Stimulated activated CD4-positive, alpha-beta T cell treated with anti-CD3 and anti-CD28 coated beads, Interleukin-4, amount 100 ng/mL, for 4 hours (primary cell): ENCODE data around the gene ZNF423.

Source experiments
- DNase-seq, 2 experiments: peaks; one replicate each; pipeline ENCODE4 v3.0.0-alpha.2; 2020

Gene ZNF423

GRCh38 chr16:49848530-49848929, 7.4 kb downstream of the ZNF423 start:
- no peak for DNase-seq

GRCh38 chr16:49846800-49847199, 9.1 kb downstream of the ZNF423 start:
- no peak for DNase-seq

DNA sequence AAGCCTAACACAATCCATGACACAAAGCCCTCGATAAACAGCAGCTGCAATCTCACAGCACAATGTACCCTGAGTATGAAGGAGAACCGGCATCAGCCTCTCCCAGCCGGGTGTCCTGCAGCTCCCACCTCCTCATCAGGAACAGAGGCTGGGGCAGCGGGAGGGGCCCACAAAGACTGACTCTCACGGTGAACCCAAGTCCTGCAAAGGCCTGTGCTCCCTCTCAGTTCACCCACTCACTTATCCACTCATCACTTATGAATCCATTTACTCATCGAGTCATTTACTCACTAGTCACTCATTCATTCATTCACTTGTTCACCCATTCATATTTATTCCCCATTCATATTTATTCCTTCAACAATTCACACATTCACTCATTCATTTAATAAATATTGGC, 11.6 kb downstream of the ZNF423 start:
- DNase-seq: no peak

DNA sequence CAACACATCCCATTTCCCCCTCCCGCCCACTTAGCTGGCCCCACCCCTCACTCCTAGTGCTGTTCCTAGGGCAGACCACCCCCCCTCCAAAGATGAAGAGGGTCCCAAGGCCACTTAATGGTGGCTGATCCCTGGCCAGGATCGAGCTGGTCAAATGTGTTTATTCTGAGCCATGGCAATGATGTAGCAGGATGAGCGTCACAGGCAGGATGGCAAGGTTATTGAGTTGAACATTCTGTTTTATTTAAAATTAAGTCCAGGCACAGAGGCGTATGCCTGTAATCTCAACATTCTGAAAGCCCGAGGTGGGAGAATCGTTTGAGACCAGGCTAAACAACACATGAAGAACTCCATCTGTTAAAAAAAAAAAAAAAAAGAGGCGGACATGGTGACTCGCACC, 12.2 kb downstream of the ZNF423 start:
- no peak for DNase-seq

- no peak for DNase-seq
Measured at GRCh38 chr16:49842972-49843371, 12.9 kb downstream of the ZNF423 start.

- no peak for DNase-seq
Measured at GRCh38 chr16:49839017-49839825, 16.7 kb downstream of the ZNF423 start.

- no peak for DNase-seq
Measured at GRCh38 chr16:49838441-49839016, 17.4 kb downstream of the ZNF423 start.

DNA sequence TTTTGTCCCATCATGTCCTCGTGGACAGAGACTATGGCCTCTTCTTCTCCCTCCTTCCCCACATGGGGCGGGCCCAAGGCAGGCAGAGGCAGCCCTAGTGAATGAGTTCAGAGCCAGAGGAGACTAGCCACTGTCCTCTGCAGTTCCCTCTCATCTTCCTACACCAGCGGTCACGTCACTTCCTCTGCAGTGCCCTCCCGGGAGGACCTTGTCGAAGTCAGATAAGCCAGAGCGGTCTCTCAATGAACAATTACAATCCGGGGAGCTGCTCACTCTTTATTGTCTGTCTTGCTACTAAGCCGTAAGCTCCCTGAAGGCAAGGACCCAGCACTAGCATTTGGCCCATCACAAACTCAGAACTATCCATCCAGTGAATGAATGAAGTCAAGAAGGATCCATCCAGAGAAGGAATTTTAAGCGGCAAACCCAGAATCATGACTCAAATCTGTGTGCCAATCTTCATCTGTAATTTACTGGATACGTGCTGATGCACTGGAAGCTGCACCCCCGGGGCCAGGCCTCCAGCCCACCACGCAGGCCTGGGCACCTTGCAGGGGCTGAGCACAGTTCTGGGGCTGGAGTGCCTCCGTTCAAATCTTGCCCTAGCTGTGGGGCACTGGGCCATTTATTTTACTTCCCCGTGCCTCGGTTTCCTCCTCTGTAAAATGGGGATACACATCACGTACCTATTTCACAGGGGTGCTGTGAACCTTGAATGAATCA, 18.1 kb downstream of the ZNF423 start:
- no peak for DNase-seq

DNA sequence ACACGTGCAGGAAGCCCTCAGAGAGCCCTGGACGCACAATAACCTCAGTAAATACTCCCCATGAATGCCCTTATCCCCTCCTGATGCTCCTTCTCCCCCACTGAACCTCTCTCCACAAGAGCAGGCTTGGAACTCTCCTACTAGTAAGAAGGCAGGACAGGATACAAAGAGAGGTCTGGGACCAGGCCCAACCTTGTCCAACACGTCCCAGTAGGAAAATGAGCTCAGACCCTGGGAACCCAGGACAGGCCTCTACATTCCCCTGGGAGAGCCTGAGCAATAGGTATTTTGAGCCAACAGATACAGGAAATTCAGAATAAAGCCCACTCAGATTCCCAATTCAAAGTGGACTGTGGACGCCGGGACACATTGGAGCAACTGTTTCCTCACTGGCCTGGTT, 19.2 kb downstream of the ZNF423 start:
- DNase-seq: no peak

DNA sequence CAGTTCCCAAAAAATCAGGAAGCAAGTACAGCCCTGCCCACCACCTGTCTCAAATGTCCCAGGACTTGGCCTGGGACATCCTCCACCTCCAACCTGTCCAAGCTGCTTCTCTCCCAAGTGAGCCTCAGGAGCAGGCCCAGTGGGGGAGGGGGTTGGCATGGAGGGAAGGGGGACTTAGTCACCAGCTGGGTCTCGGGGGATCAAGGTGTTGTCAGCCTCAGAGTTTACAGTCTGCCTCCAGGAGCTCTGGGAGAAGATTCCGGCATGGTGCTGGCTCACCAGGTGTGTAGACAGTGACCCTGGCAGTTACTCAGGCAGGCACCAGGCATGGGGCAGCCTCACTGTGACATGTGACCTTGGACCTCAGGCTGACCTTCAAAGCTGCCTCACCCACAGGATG, 19.7 kb downstream of the ZNF423 start:
- DNase-seq: no peak

DNA sequence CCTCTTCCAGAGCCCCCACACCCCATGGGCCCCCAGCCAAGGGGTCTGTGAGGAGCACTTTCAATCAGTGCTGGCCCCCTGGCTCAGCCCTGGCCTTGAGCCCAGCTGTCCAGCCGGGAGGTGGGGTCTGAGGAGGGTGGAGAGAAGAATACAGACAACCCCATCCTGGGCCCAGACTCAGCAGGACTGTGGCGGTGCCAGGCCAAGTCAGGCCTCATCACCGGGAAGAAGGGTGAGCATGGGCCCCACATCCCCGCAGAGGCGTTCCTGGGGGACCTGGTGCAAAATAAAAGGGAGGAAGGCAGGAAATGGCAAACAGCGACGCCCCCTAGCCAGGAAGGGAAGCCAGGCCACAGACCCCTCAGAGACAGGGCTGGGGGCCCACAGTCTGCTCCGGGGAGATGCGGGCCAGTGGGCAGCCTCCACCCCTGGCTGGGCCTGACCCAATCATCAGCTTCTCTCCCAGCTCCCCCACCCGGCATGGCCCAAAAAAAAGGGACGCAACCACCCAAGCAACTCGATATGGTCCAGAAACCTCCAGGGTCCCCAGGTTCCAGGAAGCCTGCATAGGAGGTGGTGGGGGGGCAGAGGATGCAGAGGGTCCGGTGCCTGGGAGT, 20.6 kb downstream of the ZNF423 start:
- DNase-seq: no peak

DNA sequence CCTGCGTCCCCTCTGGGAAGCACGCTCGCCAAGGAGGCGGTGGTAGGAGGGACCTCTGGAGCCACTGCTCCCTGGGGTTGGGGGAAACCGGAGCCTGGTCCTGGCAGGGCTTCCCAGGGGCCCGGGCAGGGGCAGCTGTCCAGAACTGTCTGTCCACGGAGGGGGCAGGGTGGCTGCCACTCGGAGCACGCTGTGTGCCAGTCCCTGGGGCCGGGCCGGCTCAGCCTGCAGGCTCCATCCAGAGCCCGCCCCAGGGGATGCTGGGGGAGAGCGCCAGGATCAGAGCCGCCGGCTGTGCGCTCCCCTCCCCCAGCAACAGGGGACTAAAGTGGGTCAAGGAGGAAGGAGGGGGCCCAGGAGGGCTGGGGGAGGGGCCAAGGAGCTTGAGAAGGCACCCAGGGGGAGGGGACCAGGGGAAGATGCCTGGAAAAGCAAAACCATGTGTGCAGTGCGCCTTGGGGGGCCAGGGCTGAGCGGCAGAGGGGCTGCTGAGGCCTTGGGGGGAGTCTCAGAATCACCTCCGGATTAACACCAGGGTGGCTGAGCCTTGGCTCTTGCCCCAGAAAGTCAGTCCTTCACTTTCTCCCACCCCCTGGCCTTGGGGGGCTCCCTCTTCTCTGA, 21.3 kb downstream of the ZNF423 start:
- DNase-seq: no peak

DNA sequence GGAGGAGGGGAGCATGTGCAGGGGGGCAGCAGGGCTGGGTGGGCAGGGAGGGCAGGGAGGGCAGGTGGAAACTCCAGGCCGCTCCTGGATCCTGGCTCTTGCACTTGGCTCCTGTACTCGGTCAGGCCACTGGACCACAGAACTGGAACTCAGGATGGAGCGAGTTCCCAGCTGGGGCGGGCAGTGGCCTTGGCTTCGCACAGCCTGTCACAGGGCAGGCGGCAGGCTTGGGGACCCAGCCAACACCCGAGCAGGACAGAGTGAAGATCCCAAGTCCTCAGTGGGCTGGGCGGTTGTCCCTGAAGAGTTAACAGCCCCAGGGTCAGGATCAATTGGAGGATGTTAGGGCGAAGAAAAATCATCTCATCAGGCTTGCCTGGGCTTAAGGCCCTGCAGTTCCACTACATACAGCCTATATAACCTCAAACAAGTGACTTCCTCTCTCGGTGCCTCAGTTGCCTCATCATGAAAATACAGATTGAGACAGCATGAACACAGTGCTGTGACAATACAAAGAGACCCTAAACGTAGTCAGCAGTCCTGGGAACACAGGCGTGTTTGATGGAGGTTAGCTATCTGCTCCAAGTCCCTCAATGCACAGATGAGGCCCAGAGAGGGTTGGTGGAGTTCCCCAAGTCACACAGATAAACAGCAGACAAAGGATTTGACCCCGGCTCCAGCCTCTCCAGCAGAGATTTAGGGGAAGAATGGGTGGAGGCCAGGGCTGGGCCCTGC, 21.9 kb downstream of the ZNF423 start:
- no peak for DNase-seq

DNA sequence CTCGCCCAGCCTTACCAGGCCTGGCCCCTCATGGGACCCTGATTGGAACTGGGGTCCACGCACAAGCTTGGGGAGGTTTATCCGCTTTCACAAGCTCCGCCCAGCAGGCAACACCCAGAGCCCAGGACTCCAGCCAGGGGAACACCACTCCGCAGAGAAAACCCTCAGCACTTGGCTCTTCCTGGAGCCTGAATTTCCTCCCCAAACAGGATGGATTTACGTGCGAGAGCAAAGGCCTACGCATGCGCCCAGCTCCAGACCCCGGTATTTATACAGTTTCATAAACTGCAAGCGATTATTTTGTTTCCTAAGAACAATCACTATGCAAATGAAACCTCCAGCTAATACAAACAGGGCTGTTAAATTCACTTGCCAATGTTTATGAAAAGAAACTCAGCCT, 22.8 kb downstream of the ZNF423 start:
- no peak for DNase-seq

DNA sequence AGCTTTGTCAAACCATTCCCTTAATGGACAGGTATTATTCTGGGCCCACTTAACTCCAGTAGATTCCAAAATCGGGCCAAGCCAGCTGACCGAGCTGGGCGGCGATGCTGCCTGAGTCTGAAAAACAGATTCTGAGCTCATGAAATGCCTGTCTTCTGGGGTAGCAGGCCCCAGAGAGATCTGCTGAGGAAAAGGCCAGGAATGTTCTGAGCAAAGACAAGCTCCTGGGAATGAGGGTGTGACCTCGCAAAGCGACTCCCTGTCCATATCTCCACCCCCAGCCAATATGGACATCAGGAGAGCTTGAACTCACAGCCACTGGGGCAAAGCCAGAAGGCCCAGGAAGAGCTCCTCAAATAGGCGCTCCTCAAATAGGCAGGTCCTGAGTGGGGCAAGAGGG, 23.7 kb downstream of the ZNF423 start:
- DNase-seq: no peak

GRCh38 chr16:49830873-49831272, 25.0 kb downstream of the ZNF423 start:
- DNase-seq: no peak

GRCh38 chr16:49828533-49829267, 27.2 kb downstream of the ZNF423 start:
- no peak for DNase-seq

DNA sequence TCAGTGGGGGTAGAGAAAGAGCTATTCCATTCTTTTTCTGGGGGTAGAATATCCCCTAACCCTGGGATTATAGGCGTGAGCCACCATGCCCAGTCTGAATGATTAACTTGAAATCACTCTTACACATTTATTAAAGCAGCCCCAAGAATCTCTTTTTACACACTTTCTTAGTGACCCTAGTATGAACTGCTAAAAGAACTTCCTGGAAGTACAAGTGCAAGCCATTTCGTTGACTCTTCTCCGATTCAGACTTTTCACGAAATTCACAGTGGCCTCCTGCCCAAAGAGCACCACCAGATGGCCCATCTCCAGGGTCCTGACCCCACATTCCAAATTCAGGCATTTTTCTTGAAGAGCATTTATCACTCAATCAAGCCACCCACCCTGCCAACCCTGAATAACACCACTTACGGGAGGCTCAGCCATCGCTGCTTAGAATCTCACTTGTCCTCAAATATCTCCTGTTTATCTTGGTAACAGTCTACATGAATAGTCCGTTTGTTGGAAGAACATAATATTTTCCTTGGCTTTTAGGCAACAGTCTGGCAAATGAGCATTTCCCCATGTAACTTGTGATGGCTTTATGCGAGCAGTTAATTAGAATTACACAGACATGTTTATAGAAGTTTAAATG, 28.0 kb downstream of the ZNF423 start:
- no peak for DNase-seq

- DNase-seq: no peak
Measured at GRCh38 chr16:49826515-49826914, 29.4 kb downstream of the ZNF423 start.

DNA sequence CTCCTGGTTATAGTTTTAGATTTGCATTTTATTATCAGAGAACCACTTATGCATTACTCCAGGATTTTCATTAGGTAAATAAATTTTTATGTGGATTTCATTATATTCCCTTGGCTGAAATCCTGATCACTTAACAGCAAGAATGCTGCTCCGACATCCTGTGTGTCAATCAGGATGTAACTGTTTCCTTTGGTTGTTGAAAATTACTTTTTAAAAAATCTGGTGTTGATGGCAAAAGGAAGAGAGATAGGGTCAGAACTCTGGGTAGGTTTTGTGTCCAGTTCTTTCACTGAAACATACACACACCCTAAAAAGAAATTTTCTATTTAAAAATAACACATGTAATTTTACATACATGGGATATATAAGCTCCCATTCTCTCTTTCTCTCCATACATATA, 30.9 kb downstream of the ZNF423 start:
- DNase-seq: no peak

DNA sequence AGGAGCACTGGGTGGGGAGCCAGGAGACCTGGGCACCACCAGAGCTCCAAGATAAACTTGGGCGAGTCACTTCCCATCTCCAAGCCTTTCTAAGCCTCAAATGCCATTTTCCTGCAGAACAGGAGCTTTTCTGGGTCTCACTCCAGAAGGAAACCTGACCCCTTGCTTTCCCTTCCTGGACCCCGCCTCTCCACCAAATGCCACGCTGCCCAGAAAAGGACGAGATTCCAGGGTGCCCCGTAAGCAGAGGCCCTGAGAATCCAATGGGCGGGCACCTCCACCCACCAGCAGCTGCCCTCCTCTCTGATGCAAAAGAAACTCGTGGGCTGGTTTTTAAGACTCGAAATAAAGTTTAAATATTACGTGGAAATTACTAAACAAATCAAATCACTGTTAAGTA, 31.3 kb downstream of the ZNF423 start:
- no peak for DNase-seq
